ENCODE measurements around the gene NEURL3.
"Not testable (repeated sequence)": the region's sequence is repeated elsewhere in the genome, so short reads cannot be mapped to it uniquely, and the experiment has no call there.

The NEURL3 gene

DNA sequence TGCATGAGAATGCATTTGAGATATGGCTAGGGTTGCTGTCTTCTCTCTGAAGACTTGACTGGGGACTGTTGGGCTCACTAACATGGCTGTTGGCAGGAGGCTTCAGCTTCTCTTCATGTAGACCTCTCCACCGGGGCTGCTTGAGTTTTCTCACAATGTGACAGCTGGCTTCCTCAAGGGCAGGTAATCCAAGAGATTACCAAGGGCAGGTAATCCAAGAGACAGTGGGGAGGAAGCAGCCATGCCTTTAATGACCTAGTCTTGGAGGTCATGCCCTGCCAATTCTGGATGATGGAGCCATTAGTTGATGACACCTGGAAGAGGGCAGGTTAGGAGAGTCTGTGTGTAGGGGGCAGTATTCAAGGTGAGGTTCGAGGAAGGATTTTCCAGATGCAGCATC is 40.5 kb downstream of the NEURL3 start:
- H3K9ac ChIP-seq (ENCODE audit: low read depth, low read length, poor library complexity, severe bottlenecking) = no peak overlapping the region
- H3K4me3 ChIP-seq (ENCODE audit: low read length, poor library complexity, severe bottlenecking) = no peak overlapping the region
- H3K36me3 ChIP-seq (ENCODE audit: insufficient read depth, low read length) = no peaks in the 10 kb centered on the region
- no peaks in the 10 kb centered on the region for H3K9me2 ChIP-seq (replicated peaks; ENCODE audit: low read depth, low read length)
- no peaks in the 10 kb centered on the region for H3F3A ChIP-seq (ENCODE audit: low read depth)
- no peak overlapping the region for H3K4me2 ChIP-seq (ENCODE audit: low read depth, low read length, poor library complexity, severe bottlenecking)
- H3K4me1 ChIP-seq (ENCODE audit: insufficient read depth, low read length, poor library complexity, severe bottlenecking) = no peaks in the 10 kb centered on the region
- H3K9me3 ChIP-seq (ENCODE audit: insufficient read depth, low read depth, low read length) = no peaks in the 10 kb centered on the region
- H3K79me2 ChIP-seq (ENCODE audit: insufficient read depth, low read length) = no peaks in the 10 kb centered on the region
- TF ChIP-seq CTCF (conservative IDR thresholded peaks at IDR 0.05; ENCODE audit: low read length) = no peak
- no peaks in the 10 kb centered on the region for H4K20me1 ChIP-seq (ENCODE audit: insufficient read depth, low read length, poor library complexity, severe bottlenecking)
- H3K27me3 ChIP-seq (ENCODE audit: insufficient read depth, low read length, poor library complexity, severe bottlenecking) = peaks cover 4% of the 10 kb centered on the region
- H2AFZ ChIP-seq (ENCODE audit: low read length) = no peak overlapping the region

DNA sequence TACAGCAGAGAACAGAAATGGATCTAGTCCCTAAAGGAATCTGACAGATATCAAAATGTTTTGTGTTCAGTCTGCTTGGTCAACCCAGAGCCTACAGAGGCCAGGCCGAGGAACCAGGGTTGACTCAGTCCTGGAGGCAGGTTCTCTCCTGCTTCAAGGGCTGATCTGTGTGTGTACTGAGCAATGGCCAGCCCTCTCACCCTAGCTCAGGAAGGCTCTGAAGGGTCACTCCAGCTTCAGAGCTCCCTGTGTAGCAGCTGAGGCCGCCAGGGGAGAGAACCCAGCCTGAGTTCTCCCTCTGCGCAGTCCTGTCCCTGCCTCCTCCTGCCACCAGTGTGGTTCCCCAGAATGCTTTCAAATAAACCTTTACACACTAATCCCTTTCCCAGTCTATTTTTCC is 41.1 kb downstream of the NEURL3 start:
- no peak overlapping the region for H3K4me3 ChIP-seq (ENCODE audit: low read length, poor library complexity, severe bottlenecking)
- H3K79me2 ChIP-seq (ENCODE audit: insufficient read depth, low read length) = no peaks in the 10 kb centered on the region
- no peaks in the 10 kb centered on the region for H3K36me3 ChIP-seq (ENCODE audit: insufficient read depth, low read length)
- H3K4me2 ChIP-seq (ENCODE audit: low read depth, low read length, poor library complexity, severe bottlenecking) = no peak overlapping the region
- peaks cover 4% of the 10 kb centered on the region for H3K27me3 ChIP-seq (ENCODE audit: insufficient read depth, low read length, poor library complexity, severe bottlenecking)
- no peaks in the 10 kb centered on the region for H3F3A ChIP-seq (ENCODE audit: low read depth)
- H3K9me3 ChIP-seq (ENCODE audit: insufficient read depth, low read depth, low read length) = no peaks in the 10 kb centered on the region
- no peaks in the 10 kb centered on the region for H3K9me2 ChIP-seq (replicated peaks; ENCODE audit: low read depth, low read length)
- no peak for TF ChIP-seq CTCF (conservative IDR thresholded peaks at IDR 0.05; ENCODE audit: low read length)
- no peak for TF ChIP-seq EZH2phosphoT487 (IDR thresholded peaks at IDR 0.05; ENCODE audit: borderline replicate concordance)
- H3K4me1 ChIP-seq (ENCODE audit: insufficient read depth, low read length, poor library complexity, severe bottlenecking) = no peaks in the 10 kb centered on the region
- H4K20me1 ChIP-seq (ENCODE audit: insufficient read depth, low read length, poor library complexity, severe bottlenecking) = no peaks in the 10 kb centered on the region
- H2AFZ ChIP-seq (ENCODE audit: low read length) = no peak overlapping the region
- no peak overlapping the region for H3K9ac ChIP-seq (ENCODE audit: low read depth, low read length, poor library complexity, severe bottlenecking)

- H3K9me2 ChIP-seq (replicated peaks; ENCODE audit: low read depth, low read length) = no peaks in the 10 kb centered on the region
- no peaks in the 10 kb centered on the region for H3F3A ChIP-seq (ENCODE audit: low read depth)
- no peaks in the 10 kb centered on the region for H3K36me3 ChIP-seq (ENCODE audit: insufficient read depth, low read length)
- no peaks in the 10 kb centered on the region for H4K20me1 ChIP-seq (ENCODE audit: insufficient read depth, low read length, poor library complexity, severe bottlenecking)
- no peak overlapping the region for H3K9ac ChIP-seq (ENCODE audit: low read depth, low read length, poor library complexity, severe bottlenecking)
- no peaks in the 10 kb centered on the region for H3K9me3 ChIP-seq (ENCODE audit: insufficient read depth, low read depth, low read length)
- H3K4me2 ChIP-seq (ENCODE audit: low read depth, low read length, poor library complexity, severe bottlenecking) = no peak overlapping the region
- TF ChIP-seq EZH2phosphoT487 (IDR thresholded peaks at IDR 0.05; ENCODE audit: borderline replicate concordance) (no peak), CTCF (conservative IDR thresholded peaks at IDR 0.05; ENCODE audit: low read length) (no peak)
- no peak overlapping the region for H3K4me3 ChIP-seq (ENCODE audit: low read length, poor library complexity, severe bottlenecking)
- H3K27me3 ChIP-seq (ENCODE audit: insufficient read depth, low read length, poor library complexity, severe bottlenecking) = peaks cover 4% of the 10 kb centered on the region
- H2AFZ ChIP-seq (ENCODE audit: low read length) = no peak overlapping the region
- H3K4me1 ChIP-seq (ENCODE audit: insufficient read depth, low read length, poor library complexity, severe bottlenecking) = no peaks in the 10 kb centered on the region
- no peaks in the 10 kb centered on the region for H3K79me2 ChIP-seq (ENCODE audit: insufficient read depth, low read length)
These were observed 42.0 kb downstream of the NEURL3 start for GRCh38 chr2:96463119-96463518.

- H3F3A ChIP-seq (ENCODE audit: low read depth); H3K4me3 ChIP-seq (ENCODE audit: low read length, poor library complexity, severe bottlenecking); H3K9me2 ChIP-seq (replicated peaks; ENCODE audit: low read depth, low read length); H3K4me2 ChIP-seq (ENCODE audit: low read depth, low read length, poor library complexity, severe bottlenecking); H3K79me2 ChIP-seq (ENCODE audit: insufficient read depth, low read length); H3K4me1 ChIP-seq (ENCODE audit: insufficient read depth, low read length, poor library complexity, severe bottlenecking); H3K9ac ChIP-seq (ENCODE audit: low read depth, low read length, poor library complexity, severe bottlenecking); H3K36me3 ChIP-seq (ENCODE audit: insufficient read depth, low read length); H4K20me1 ChIP-seq (ENCODE audit: insufficient read depth, low read length, poor library complexity, severe bottlenecking); H3K27me3 ChIP-seq (ENCODE audit: insufficient read depth, low read length, poor library complexity, severe bottlenecking); H2AFZ ChIP-seq (ENCODE audit: low read length); H3K9me3 ChIP-seq (ENCODE audit: insufficient read depth, low read depth, low read length): not testable (repeated sequence)
These were observed 43.5 kb downstream of the NEURL3 start for GRCh38 chr2:96461616-96462015.
